ENCODE data around the gene TTC28. TPM values are rescaled to one million over a fixed set of nuclear protein-coding genes. Genes with fewer than 3 reads are reported as not detected.

The TTC28 gene
- total RNA-seq, 1 donor from 2014 or later: 5.5 TPM

DNA sequence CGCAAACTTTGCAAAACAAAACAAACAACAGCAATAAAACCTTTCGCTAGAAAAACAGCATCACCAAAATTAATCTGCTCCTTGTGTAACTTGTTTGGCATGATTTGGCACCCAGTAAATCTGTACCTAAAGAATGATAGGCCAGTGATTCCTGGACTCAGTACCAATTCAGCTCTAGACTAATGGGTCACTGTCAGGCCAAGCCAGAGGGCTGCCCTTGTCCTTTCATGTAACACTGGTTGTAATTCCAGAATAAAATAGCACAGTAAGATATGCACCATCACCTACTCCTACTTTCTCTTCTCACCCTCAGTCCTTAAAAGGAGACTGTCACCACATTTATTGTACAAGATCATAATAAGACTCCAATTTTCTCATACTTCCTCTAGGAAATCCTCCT is 419.0 kb downstream of the TTC28 start:
- ATAC-seq: no peak

- no peak for ATAC-seq
Measured at GRCh38 chr22:28259774-28260312, 419.8 kb downstream of the TTC28 start.

GRCh38 chr22:28254396-28254795 is 425.2 kb downstream of the TTC28 start:
- ATAC-seq: no peak

- no peak for ATAC-seq
Measured at GRCh38 chr22:28252539-28252938, 427.1 kb downstream of the TTC28 start.

DNA sequence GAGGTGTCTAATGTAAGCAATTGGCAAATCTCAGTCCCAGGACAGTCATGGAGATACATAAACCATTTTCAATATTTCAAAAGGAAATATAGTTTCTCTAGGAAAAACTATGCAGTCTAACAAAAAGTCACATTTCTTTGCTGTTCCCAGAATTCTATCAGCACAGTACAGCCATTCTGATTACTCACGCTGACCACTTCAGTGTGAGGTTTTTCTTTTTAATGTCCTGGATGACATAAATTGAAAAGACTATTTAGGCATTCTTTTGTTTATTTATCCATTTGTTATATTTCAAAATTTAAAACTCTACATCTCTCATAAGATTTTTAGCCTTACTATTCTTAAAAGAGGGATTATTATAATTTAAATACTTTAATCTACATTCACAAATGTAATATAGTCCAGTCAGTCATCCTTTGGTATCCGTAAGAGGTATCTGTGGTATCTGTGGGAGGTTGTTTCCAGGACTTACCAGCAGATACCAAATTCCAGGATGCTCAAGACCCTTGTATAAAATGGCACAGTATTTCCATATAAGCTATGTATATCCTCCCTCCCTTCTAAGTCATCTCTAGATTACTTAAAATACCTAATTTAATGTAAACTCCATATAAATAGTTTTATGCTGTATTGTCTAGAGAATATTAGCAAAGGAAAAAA is 429.5 kb downstream of the TTC28 start:
- ATAC-seq: no peak

GRCh38 chr22:28249402-28249801 is 430.2 kb downstream of the TTC28 start:
- ATAC-seq: no peak

DNA sequence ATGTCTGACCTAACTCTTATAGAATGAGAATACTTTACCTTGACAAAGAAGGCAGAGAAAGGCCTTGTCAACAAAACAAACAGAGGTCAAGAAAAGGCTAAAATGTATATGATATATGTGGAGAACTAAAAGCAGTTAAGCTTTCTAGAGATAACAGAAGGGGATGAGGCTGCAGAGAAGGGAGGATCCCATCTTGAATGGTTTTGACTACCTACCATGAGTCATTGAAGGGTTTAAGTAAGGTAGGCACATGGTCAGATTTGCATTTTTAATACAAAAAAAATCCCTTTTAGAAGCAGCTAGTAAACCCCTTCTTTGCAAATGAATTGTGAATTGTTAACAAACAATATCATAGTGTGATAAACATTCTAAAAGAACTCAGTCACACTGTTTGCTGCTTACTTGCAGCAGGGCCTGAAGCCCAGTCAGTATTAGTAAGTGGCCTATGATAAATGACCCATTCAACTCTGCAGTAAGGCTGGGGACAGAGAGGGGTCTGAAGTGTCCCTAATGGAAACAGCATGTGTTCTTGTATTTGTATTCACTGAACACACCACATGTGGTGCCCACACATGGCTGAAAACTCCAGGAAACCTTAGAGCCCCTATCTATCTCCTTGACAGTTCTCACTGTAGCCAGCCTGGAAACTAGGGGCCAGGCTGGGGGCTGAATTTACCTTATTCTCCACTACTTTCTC is 431.8 kb downstream of the TTC28 start:
- no peak for ATAC-seq

DNA sequence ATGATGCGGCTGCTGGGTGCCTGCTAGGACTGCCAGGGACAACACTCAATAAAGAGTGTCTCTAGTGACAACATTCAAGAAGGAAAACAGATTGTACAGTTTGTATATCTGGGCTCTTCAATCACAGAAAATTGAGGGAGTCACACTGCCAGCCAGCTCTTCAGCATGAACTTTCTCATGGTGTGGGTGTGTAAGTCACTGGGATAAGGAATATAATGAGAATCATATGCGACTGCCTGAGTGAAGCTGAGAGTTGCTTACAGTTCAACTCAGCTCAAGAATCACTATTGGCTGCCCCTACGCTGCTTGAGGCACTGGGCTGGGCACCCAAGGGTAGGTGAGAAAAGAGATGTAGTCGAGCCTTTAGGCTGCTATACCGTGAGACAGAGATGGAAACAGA is 432.5 kb downstream of the TTC28 start:
- no peak for ATAC-seq

GRCh38 chr22:28246397-28246796 is 433.2 kb downstream of the TTC28 start:
- ATAC-seq: no peak

- ATAC-seq: no peak
Measured at GRCh38 chr22:28245579-28246224, 433.9 kb downstream of the TTC28 start.

- ATAC-seq: no peak
Measured at GRCh38 chr22:28244757-28245156, 434.9 kb downstream of the TTC28 start.

DNA sequence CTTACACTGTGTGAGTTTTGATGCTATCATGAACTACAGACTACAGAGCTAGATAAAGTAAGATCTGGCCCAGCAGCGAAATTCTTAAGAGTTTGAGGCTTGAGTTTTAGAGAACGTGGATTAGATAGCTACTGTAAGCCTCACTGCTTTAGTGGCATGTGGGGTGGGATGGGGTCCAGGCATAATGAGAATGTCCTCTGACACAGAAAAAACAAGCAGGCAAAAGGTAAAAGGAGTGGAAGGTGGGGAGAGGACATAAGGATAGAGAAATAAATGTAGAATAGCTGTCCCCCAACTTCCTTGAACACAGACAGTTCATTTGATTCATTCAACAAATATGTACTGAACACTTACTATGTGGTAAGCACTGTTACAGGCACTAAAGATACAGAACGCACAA is 436.1 kb downstream of the TTC28 start:
- no peak for ATAC-seq

DNA sequence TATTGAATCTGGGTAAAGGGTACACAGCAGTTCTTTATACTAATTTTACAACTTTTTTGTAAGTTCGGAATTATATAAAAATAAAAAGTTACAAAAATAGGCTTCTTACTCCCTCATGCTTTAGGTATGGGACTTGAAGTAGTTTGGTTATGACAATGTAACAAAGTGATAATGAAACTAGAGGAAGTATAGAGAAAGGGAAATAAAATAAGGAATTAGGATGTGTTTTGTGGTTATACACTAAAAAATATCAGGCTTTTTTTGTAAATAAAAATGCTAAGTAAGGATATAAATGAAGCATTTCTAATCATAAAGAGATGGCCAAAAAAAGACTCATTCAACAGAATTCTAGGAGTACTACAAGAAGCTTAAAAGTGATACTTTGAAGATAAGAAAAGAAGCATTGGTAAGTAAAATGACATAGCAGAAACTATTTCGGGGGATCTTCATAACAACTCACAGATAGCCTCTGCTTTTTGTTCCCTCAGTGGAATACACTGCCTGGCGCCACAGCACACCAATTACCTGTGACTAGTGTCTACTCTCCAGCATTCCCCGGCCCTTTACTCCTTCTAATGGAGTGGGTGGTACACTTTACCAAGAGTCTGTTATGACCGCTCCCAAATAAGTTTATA is 437.9 kb downstream of the TTC28 start:
- ATAC-seq: no peak

DNA sequence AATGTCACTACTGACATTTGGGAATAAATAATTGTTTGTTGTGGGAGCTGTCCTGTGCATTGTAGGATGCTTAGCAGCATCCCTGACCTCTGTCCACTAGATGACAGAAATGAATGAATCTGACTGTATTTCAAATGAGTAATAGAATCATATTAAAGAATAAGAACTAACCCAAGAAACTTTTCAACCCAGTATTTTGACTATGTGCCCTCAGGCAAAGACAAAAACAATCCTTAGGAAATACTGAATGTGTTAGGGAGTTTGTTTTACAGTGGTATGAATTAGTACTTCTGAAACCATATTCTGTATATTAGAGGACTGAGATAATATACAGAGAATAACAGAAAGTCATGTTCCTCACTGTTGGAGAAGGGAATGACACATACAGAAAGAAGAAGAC is 439.7 kb downstream of the TTC28 start:
- ATAC-seq: no peak

GRCh38 chr22:28237783-28238182 is 441.9 kb downstream of the TTC28 start:
- ATAC-seq: no peak

DNA sequence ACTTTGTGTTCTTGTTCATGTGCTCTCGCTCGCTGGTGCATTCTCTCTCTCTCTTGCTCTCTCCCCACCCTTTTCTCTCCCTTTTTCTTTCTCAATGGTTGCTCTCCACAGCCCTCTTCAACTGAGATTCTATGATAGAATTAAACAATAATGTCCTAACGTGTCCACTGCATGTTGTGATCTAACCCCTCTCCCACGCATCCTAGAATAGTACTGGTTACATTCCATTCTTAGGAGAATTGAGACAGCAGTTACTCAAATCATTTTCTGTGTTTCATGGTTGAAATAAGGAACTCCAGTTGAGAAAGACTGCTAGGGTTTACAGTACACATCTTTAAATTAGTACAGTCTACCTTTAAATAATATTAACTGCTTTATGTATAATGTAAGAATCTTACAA is 442.5 kb downstream of the TTC28 start:
- ATAC-seq: no peak

DNA sequence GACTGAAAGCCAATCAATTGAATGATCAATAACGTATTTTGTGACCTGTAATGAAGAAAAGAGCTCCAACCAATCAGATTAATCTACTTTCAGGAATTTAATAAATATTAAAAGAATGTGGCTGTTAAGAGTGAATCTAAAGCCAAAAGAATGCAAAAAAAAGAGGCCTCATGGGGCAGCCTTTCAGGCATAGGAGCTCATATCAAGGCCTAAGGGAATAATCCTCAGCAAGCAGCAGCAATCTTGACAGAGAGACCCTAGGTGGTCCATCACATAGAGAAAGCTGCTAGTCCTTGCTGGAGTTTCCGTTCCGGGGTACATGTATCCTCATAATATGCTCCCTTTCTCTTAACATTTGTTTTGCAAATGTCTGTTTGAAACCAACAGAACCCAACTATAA is 447.4 kb downstream of the TTC28 start:
- ATAC-seq: no peak

DNA sequence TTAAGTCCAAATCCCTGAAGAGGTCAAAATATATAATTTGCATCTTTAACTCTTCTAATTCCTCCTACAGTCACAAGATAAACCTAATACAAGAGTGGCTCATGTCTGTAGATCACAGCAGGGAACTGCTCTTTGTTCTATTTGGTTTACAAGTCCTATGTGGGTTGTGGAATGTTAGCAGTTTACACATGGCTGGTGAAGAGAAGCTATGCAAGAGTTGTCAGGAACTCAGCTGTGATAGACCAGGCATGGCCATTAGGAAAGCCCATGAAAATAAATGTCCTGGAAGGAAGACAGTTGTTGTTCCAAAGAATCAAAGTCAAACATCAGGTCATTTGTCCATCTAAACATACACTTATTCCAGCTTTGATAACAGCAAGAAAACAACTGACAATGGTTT is 448.2 kb downstream of the TTC28 start:
- ATAC-seq: no peak

- ATAC-seq: no peak
Measured at GRCh38 chr22:28230671-28231070, 449.0 kb downstream of the TTC28 start.

DNA sequence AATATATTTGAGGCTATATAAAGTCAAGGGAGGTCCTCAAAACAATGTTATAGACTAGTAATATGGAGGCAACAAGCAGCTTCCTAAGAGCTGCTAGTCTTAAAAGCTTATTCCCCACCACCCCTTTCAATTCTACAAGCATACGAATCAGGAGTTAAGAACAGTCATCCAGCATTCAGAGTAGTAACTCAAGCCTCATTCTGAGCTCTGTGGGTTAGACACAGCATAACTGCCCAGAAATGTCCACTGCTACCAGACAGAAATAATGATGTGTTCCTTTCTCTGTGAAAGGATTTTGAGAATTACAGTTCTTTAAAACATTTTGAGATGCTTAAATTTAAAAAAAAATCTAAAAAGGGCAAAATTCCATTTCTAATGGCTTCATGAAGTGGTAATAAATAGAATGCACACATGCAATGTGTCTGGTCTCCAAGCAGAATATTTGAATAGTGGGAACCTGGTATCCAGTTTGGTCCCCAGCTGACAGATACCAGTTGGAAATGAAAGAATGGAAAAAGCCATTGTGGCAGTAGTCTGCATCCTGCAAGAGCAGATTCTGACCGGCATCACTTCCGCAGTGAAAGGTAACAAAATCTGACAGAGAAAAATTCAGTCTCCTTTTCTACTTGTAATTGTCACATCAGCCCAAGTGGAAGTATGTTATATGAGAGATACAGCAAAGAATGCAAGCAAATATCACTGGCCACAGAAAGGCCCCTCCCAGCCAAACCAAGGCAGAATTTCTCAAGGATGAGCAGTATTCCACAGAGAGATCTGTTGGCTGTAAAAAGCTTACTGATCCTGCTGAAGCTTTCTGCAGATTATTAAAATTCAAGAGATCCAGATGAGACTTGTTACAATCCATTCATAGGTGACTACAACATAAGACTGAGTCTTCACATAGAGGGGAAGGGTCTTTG is 449.8 kb downstream of the TTC28 start:
- ATAC-seq: no peak

- no peak for ATAC-seq
Measured at GRCh38 chr22:28223826-28224225, 455.8 kb downstream of the TTC28 start.
